Renal pelvis (tissue), 4 donors: ENCODE data around the gene P2RY2. TPM values are rescaled to one million over a fixed set of nuclear protein-coding genes. Genes with fewer than 3 reads are reported as not detected.
"Not testable (repeated sequence)": the region's sequence is repeated elsewhere in the genome, so short reads cannot be mapped to it uniquely, and the experiment has no call there.

ENCODE experiments used
- DNase-seq: peaks from one replicate; pipeline ENCODE4 v3.0.0-alpha.2; 2013
- polyA plus RNA-seq, 3 donors: library from polyadenylated mRNA; unstranded; fragments of 120-200 nt; gene quantifications; one replicate each; pipeline ENCODE4 v1.2.1, GENCODE V29; 2013; ENCODE audit not compliant: insufficient read length in 3 of 3

The P2RY2 gene
- polyA plus RNA-seq, 3 donors: 0.84 to 0.93 (median 0.93) TPM

- DNase-seq: no peak
These were observed 8.4 kb downstream of the P2RY2 start for GRCh38 chr11:73226297-73227006.

GRCh38 chr11:73227571-73228211 is 9.6 kb downstream of the P2RY2 start:
- DNase-seq: peak; percentile 64

- no peak for DNase-seq
These were observed 10.4 kb downstream of the P2RY2 start for GRCh38 chr11:73228268-73229134.

DNA sequence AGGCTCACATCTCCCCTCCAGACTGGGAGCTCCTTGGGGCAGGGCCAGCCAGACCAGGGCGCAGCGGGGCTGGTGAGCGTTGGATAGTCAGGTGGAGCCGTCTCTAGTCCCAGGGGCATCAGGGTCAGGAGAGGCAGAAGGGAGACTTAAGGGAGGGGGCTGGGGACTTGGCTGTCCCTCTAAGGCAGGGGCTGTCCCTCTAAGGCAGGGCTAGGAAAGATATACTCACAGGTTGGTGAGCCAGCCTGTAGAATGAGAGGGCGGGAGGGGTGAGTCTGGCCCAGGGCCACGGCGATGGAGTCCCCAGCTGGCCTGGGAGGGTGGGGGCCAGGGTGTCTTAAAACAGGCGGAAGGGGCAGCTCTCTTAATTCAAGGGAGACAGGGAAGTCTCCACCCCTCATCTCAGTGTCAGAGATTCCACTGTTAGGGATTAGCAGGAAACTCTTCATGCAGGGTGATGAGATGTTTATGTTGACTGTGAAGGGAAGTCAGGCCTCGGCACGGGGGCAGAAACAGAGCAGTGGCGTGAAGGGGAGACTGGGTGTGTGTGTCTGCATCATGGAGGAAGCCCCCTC is 11.3 kb downstream of the P2RY2 start:
- no peak for DNase-seq

DNA sequence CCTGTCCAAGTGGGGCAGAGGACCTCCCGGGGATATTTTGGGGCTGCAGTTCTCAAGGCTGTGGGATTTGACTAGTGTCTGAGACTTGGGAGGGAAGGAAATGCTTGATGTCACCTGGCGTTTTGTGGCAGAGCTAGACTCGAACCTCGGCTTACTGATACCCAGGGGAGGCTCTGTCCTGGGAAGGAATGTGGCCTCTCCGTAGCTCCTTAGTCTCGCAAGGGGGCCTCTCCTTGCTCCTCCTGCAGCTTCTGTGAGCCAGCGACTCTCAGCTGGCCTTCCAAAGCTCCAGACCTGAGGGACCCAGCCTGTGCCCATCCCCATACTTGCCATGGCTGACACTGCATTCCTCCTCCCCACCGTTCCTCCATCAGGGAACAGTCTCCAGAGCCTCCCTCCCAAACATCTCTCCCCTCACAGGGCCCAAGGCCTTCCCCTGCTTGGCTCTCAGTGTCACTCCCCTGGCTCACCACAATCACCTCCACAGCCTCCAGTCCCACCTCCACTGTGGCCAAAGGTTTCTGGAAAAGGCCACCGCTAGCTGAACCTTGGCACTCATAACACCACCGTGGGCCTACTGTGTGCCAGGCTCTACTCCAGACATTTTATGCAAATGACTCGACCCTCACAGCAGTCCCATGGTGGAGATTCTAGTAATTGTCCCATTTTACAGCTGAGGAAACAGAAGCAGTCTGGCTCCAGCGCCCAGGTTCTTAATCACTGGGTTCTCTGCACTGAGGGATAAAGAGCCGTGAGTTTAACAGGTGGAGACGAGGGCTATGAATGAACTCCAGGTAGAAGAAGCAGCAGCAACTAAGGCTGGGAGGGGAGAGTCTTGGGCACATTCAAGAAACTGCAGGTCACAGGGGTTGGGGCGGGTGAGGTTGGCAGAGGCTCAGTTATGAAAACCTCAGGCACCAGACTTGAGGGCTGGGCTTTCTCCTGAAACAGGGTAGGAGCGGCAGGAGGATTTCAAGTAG is 12.1 kb downstream of the P2RY2 start:
- DNase-seq: no peak

DNA sequence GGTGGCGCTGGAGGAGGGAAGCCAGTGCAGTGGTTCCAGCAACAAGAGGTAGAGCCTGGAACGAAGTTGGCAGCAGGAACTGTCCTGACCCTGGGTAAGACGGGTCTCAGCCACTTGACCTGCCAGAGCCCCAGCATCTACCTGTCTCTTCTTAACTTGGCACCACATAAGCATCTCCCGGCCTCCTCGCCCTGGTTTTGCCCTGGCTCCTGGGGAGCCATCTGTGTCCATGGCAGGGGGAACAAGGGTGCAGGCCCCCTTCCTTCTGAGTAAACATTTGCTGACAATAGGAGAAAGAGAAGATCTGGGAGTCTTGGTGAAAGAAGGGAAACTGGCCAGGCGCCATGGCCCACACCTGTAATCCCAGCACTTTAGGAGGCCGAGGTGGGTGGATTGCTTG is 12.8 kb downstream of the P2RY2 start:
- DNase-seq: no peak

GRCh38 chr11:73232487-73232886 is 14.4 kb downstream of the P2RY2 start:
- not testable (repeated sequence) for DNase-seq

- DNase-seq: no peak
These were observed 15.1 kb downstream of the P2RY2 start for GRCh38 chr11:73233211-73233610.

- no peak for DNase-seq
These were observed 15.8 kb downstream of the P2RY2 start for GRCh38 chr11:73233692-73234470.

DNA sequence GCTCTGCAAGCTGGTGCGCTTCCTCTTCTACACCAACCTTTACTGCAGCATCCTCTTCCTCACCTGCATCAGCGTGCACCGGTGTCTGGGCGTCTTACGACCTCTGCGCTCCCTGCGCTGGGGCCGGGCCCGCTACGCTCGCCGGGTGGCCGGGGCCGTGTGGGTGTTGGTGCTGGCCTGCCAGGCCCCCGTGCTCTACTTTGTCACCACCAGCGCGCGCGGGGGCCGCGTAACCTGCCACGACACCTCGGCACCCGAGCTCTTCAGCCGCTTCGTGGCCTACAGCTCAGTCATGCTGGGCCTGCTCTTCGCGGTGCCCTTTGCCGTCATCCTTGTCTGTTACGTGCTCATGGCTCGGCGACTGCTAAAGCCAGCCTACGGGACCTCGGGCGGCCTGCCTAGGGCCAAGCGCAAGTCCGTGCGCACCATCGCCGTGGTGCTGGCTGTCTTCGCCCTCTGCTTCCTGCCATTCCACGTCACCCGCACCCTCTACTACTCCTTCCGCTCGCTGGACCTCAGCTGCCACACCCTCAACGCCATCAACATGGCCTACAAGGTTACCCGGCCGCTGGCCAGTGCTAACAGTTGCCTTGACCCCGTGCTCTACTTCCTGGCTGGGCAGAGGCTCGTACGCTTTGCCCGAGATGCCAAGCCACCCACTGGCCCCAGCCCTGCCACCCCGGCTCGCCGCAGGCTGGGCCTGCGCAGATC is 16.5 kb downstream of the P2RY2 start:
- no peak for DNase-seq

- no peak for DNase-seq
These were observed 17.2 kb downstream of the P2RY2 start for GRCh38 chr11:73235236-73235786.

- no peak for DNase-seq
These were observed 18.2 kb downstream of the P2RY2 start for GRCh38 chr11:73236205-73236765.

GRCh38 chr11:73236854-73237253 is 18.8 kb downstream of the P2RY2 start:
- DNase-seq: no peak

DNA sequence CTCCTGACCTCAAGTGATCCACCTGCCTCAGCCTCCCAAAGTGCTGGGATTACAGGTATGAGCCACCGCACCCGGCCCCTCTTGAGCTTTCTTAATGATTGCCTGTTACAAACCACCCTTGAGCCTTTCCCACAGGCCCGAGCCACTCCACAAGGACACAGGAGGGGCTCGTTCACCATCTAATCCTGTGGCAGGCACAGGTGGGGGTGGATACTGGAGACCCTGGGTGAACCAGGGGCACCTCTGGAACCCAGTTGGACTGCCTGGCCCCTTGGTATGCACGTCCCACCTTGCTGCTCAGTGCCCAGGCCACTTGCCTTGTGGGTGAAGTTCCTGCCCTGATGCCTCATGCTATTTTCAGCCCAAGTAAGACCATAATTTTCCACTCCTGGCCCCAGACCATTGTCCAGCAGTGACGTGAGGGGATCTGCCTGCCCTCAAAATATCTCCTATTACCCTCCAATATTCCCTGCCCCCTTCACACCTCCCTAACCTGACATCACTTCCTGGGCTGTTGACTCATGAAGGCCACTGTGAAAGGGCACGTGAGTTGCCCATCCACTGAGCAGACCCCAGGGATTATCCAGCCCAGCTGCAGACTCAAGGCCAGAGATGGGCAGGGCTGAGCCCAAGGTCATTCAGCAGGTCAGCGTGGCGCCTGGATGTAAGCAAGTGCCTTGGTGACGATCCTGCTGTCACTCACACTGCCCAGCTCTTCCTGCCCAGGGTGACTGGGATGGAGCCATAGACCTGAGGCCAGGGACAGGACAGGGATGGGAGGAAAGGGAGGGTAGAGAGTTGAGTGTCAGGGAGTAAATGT is 19.6 kb downstream of the P2RY2 start:
- DNase-seq: no peak

DNA sequence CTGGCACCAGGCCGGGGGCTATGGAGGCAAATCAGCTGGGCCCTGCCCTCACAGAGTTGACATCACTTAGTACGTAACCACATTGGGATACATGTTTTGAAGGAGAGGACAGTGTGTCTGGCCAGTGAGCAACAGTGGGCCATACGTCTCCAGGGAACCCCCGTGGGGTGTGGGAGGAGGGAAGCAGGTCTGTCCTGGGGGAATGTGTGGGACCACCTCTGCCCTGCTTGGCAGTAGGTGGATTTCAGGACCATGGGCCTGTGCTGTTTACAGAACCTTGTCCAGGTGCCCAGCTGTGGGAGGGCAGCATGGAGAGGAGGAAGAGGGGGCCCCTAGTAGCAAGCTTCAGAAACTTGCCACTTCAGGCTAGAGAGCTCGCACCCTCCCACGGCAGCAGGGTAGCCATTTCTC is 21.0 kb downstream of the P2RY2 start:
- no peak for DNase-seq

DNA sequence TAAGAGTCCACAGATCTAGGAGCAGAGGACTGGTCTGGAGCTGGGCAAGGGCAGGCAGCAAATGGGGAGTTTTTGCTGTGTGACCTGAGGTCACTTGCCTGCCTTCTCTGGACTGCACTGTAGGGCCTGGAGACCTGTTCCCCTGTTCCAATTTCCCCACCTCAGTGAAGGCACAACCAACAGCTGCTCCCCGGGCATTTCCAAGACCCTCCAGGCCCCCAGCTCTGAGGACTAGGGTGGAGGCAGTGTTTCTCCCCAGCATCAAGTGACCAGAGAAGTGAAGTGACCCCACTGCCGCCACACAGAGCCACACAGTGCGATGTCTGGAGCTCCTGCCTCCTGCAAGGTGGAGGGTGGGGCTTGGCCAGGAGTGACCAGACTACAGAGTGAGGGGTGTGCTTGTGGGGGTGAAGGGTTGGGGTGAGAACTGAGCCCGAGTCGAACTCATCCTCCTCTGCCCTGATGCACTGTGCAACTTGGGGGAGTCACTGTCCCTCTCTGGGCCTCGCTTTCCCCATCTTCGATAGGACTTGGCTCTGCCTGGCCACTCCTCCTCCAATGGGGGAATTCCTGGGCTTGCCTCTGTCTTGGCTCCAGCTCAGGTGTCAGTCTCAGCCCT is 21.6 kb downstream of the P2RY2 start:
- DNase-seq: no peak

GRCh38 chr11:73240190-73240781 is 22.2 kb downstream of the P2RY2 start:
- no peak for DNase-seq
